ENCODE data around the gene KLF17. TPM values are rescaled to one million over a fixed set of nuclear protein-coding genes. Genes with fewer than 3 reads are reported as not detected.
A peak's percentile ranks its signal among the peaks of the same experiment; 100 is the strongest.

KLF17 gene
- not detected for polyA plus RNA-seq (ENCODE audit: insufficient read length in 3 of 3)

GRCh38 chr1:44118682-44119081, at the start of gene KLF17:
Gene KLF17, plus strand, starts transcription at chr1:44118821. Its CDS starts 87 bp downstream, at chr1:44118908.
- no peak for DNase-seq (ENCODE audit: low read depth in 3 of 3, low spot score in 2 of 3)

GRCh38 chr1:44071461-44071860, 47.2 kb upstream of the KLF17 start:
- DNase-seq (ENCODE audit: low read depth in 3 of 3, low spot score in 2 of 3): no peak

- no peak for DNase-seq (ENCODE audit: low read depth in 3 of 3, low spot score in 2 of 3)
These were observed 46.4 kb upstream of the KLF17 start for GRCh38 chr1:44072204-44072603.

- no peak for DNase-seq (ENCODE audit: low read depth in 3 of 3, low spot score in 2 of 3)
These were observed 45.8 kb upstream of the KLF17 start for GRCh38 chr1:44072821-44073220.

- DNase-seq (ENCODE audit: low read depth in 3 of 3, low spot score in 2 of 3): no peak
These were observed 45.1 kb upstream of the KLF17 start for GRCh38 chr1:44073528-44073927.

- DNase-seq (ENCODE audit: low read depth in 3 of 3, low spot score in 2 of 3): no peak
These were observed 44.2 kb upstream of the KLF17 start for GRCh38 chr1:44074415-44074814.

GRCh38 chr1:44076066-44076465, 42.6 kb upstream of the KLF17 start:
- peak in 2 of 3 donors; percentile 31 to 41 for DNase-seq (ENCODE audit: low read depth in 3 of 3, low spot score in 2 of 3)

GRCh38 chr1:44077421-44077820, 41.2 kb upstream of the KLF17 start:
- DNase-seq (ENCODE audit: low read depth in 3 of 3, low spot score in 2 of 3): no peak

GRCh38 chr1:44078104-44078503, 40.5 kb upstream of the KLF17 start:
- DNase-seq (ENCODE audit: low read depth in 3 of 3, low spot score in 2 of 3): no peak

GRCh38 chr1:44079566-44079965, 39.1 kb upstream of the KLF17 start:
- no peak for DNase-seq (ENCODE audit: low read depth in 3 of 3, low spot score in 2 of 3)

GRCh38 chr1:44084998-44085675, 33.5 kb upstream of the KLF17 start:
- no peak for DNase-seq (ENCODE audit: low read depth in 3 of 3, low spot score in 2 of 3)

GRCh38 chr1:44086692-44087474, 31.7 kb upstream of the KLF17 start:
- peak in 1 of 3 donors; percentile 27 for DNase-seq (ENCODE audit: low read depth in 3 of 3, low spot score in 2 of 3)

GRCh38 chr1:44089371-44090048, 29.1 kb upstream of the KLF17 start:
- DNase-seq (ENCODE audit: low read depth in 3 of 3, low spot score in 2 of 3): no peak

- no peak for DNase-seq (ENCODE audit: low read depth in 3 of 3, low spot score in 2 of 3)
These were observed 28.0 kb upstream of the KLF17 start for GRCh38 chr1:44090429-44091252.

GRCh38 chr1:44094047-44094446, 24.6 kb upstream of the KLF17 start:
- DNase-seq (ENCODE audit: low read depth in 3 of 3, low spot score in 2 of 3): no peak

GRCh38 chr1:44100183-44100868, 18.3 kb upstream of the KLF17 start:
- DNase-seq (ENCODE audit: low read depth in 3 of 3, low spot score in 2 of 3): no peak

GRCh38 chr1:44101328-44101727, 17.3 kb upstream of the KLF17 start:
- no peak for DNase-seq (ENCODE audit: low read depth in 3 of 3, low spot score in 2 of 3)

- DNase-seq (ENCODE audit: low read depth in 3 of 3, low spot score in 2 of 3): no peak
These were observed 15.1 kb upstream of the KLF17 start for GRCh38 chr1:44103270-44104131.

GRCh38 chr1:44105810-44106209, 12.8 kb upstream of the KLF17 start:
- no peak for DNase-seq (ENCODE audit: low read depth in 3 of 3, low spot score in 2 of 3)
